ENCODE data around the gene SV2C. TPM values are rescaled to one million over a fixed set of nuclear protein-coding genes. Genes with fewer than 3 reads are reported as not detected.

Gene SV2C
- total RNA-seq, 1 experiment from 2014 or later = 0.09 TPM

DNA sequence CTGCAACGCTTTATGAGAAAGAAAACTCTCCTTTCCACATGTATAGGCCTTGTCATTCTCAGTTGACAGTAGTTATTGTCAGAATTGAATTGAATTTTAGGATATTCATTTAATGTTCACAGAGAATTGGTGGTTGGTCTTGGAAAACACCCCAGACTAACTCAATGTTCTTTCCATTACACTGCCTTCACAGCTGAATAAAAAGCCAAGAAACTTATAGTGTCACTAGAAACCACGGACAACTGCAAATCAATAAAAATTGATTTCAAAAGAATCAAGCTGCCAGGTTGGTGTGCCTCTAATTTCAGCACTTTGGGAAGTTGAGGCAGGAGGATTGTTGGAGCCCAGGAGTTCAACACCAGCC, 281.0 kb downstream of the SV2C start:
- POLR2A ChIA-PET = no interaction called here
- TF ChIP-seq, protein P1, sequence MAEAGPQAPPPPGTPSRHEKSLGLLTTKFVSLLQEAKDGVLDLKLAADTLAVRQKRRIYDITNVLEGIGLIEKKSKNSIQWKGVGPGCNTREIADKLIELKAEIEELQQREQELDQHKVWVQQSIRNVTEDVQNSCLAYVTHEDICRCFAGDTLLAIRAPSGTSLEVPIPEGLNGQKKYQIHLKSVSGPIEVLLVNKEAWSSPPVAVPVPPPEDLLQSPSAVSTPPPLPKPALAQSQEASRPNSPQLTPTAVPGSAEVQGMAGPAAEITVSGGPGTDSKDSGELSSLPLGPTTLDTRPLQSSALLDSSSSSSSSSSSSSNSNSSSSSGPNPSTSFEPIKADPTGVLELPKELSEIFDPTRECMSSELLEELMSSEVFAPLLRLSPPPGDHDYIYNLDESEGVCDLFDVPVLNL (CRISPR knock-in tag; IDR thresholded peaks at IDR 0.05; ENCODE audit: borderline replicate concordance, low read depth) = no peak
- TF ChIP-seq ZNF138 (CRISPR knock-in tag; conservative IDR thresholded peaks at IDR 0.05) (no peak), ZNF263 (CRISPR knock-in tag; IDR thresholded peaks at IDR 0.05; ENCODE audit: low read depth) (no peak), NR2C2 (CRISPR knock-in tag; IDR thresholded peaks at IDR 0.05) (no peak), SMAD3 (CRISPR knock-in tag; IDR thresholded peaks at IDR 0.05; ENCODE audit: borderline replicate concordance) (no peak), GRHL2 (CRISPR knock-in tag; IDR thresholded peaks at IDR 0.05; ENCODE audit: insufficient replicate concordance, severe bottlenecking) (no peak), PRRX2 (CRISPR knock-in tag; IDR thresholded peaks at IDR 0.05) (no peak), ZNF423 (CRISPR knock-in tag; IDR thresholded peaks at IDR 0.05) (no peak)
- TF ChIP-seq, protein P2, sequence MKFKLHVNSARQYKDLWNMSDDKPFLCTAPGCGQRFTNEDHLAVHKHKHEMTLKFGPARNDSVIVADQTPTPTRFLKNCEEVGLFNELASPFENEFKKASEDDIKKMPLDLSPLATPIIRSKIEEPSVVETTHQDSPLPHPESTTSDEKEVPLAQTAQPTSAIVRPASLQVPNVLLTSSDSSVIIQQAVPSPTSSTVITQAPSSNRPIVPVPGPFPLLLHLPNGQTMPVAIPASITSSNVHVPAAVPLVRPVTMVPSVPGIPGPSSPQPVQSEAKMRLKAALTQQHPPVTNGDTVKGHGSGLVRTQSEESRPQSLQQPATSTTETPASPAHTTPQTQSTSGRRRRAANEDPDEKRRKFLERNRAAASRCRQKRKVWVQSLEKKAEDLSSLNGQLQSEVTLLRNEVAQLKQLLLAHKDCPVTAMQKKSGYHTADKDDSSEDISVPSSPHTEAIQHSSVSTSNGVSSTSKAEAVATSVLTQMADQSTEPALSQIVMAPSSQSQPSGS (CRISPR knock-in tag; IDR thresholded peaks at IDR 0.05; ENCODE audit: borderline replicate concordance, low read depth) = no peak
- Mint-ChIP-seq H3K4me1 (peaks cover 28% of the 10 kb centered on the region), H3K4me3 (no peak overlapping the region), H3K36me3 (peaks cover 4% of the 10 kb centered on the region), H3K27me3 (ENCODE audit: low read depth) (no peaks in the 10 kb centered on the region), H3K9me3 (peaks cover 8% of the 10 kb centered on the region; the same call in 1 of the 2 replicates), H3K27ac (no peak overlapping the region)
- ATAC-seq (no peak), DNase-seq (ENCODE audit: low spot score) (no peak)
- CTCF ChIA-PET = interaction anchor here (1.3 kb wide), 1 partner anchor 39 kb away, joined by 3 read pairs; no protein-coding TSS in a partner anchor

DNA sequence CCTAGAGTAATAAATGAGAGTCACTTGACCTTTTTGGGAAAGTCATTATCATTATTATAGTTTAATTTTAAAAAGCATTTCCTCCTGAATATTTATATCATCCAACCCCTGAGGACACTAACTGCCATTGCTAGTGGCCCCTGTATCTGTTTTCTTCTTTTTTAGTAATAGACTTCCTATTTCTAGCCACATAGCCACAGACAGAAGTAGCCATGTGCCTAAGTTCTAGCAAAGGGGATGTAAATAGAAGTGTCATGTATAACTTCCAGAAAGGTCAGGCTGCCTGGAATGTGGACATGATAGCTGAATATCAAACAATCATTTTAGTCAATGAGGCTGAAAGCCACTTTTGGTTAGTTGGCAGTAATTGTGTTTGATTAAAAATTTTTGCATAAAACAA, 282.4 kb downstream of the SV2C start:
- no peak overlapping the region for H3K4me3 Mint-ChIP-seq
- TF ChIP-seq ZNF263 (CRISPR knock-in tag; IDR thresholded peaks at IDR 0.05; ENCODE audit: low read depth) = no peak
- TF ChIP-seq, protein P3, sequence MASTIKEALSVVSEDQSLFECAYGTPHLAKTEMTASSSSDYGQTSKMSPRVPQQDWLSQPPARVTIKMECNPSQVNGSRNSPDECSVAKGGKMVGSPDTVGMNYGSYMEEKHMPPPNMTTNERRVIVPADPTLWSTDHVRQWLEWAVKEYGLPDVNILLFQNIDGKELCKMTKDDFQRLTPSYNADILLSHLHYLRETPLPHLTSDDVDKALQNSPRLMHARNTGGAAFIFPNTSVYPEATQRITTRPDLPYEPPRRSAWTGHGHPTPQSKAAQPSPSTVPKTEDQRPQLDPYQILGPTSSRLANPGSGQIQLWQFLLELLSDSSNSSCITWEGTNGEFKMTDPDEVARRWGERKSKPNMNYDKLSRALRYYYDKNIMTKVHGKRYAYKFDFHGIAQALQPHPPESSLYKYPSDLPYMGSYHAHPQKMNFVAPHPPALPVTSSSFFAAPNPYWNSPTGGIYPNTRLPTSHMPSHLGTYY (CRISPR knock-in tag; IDR thresholded peaks at IDR 0.05) = no peak
- no peak for TF ChIP-seq MYBL2 (CRISPR knock-in tag; IDR thresholded peaks at IDR 0.05)
- TF ChIP-seq NR3C1 (CRISPR knock-in tag; conservative IDR thresholded peaks at IDR 0.05; ENCODE audit: low read depth) = no peak
- TF ChIP-seq, protein P4, sequence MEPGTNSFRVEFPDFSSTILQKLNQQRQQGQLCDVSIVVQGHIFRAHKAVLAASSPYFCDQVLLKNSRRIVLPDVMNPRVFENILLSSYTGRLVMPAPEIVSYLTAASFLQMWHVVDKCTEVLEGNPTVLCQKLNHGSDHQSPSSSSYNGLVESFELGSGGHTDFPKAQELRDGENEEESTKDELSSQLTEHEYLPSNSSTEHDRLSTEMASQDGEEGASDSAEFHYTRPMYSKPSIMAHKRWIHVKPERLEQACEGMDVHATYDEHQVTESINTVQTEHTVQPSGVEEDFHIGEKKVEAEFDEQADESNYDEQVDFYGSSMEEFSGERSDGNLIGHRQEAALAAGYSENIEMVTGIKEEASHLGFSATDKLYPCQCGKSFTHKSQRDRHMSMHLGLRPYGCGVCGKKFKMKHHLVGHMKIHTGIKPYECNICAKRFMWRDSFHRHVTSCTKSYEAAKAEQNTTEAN (CRISPR knock-in tag; IDR thresholded peaks at IDR 0.05) = no peak
- TF ChIP-seq, protein P5, sequence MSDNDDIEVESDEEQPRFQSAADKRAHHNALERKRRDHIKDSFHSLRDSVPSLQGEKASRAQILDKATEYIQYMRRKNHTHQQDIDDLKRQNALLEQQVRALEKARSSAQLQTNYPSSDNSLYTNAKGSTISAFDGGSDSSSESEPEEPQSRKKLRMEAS (CRISPR knock-in tag; IDR thresholded peaks at IDR 0.05) = no peak
- no peak for TF ChIP-seq GRHL2 (CRISPR knock-in tag; IDR thresholded peaks at IDR 0.05; ENCODE audit: insufficient replicate concordance, severe bottlenecking)
- TF ChIP-seq CREB1 (CRISPR knock-in tag; IDR thresholded peaks at IDR 0.05) = no peak
- no peak for TF ChIP-seq FOXJ3 (CRISPR knock-in tag; IDR thresholded peaks at IDR 0.05; ENCODE audit: borderline replicate concordance)
- TF ChIP-seq NFYB (CRISPR knock-in tag; conservative IDR thresholded peaks at IDR 0.05; ENCODE audit: low read depth) = no peak
- TF ChIP-seq, protein P6, sequence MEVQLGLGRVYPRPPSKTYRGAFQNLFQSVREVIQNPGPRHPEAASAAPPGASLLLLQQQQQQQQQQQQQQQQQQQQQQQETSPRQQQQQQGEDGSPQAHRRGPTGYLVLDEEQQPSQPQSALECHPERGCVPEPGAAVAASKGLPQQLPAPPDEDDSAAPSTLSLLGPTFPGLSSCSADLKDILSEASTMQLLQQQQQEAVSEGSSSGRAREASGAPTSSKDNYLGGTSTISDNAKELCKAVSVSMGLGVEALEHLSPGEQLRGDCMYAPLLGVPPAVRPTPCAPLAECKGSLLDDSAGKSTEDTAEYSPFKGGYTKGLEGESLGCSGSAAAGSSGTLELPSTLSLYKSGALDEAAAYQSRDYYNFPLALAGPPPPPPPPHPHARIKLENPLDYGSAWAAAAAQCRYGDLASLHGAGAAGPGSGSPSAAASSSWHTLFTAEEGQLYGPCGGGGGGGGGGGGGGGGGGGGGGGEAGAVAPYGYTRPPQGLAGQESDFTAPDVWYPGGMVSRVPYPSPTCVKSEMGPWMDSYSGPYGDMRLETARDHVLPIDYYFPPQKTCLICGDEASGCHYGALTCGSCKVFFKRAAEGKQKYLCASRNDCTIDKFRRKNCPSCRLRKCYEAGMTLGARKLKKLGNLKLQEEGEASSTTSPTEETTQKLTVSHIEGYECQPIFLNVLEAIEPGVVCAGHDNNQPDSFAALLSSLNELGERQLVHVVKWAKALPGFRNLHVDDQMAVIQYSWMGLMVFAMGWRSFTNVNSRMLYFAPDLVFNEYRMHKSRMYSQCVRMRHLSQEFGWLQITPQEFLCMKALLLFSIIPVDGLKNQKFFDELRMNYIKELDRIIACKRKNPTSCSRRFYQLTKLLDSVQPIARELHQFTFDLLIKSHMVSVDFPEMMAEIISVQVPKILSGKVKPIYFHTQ (CRISPR knock-in tag; IDR thresholded peaks at IDR 0.05) = no peak
- no peak for TF ChIP-seq SP1 (CRISPR knock-in tag; conservative IDR thresholded peaks at IDR 0.05)
- no peak for TF ChIP-seq TEAD4 (CRISPR knock-in tag; IDR thresholded peaks at IDR 0.05)
- TF ChIP-seq, protein P7, sequence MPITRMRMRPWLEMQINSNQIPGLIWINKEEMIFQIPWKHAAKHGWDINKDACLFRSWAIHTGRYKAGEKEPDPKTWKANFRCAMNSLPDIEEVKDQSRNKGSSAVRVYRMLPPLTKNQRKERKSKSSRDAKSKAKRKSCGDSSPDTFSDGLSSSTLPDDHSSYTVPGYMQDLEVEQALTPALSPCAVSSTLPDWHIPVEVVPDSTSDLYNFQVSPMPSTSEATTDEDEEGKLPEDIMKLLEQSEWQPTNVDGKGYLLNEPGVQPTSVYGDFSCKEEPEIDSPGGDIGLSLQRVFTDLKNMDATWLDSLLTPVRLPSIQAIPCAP (CRISPR knock-in tag; IDR thresholded peaks at IDR 0.05) = no peak
- peaks cover 4% of the 10 kb centered on the region for H3K36me3 Mint-ChIP-seq
- H3K4me1 Mint-ChIP-seq = peaks cover 21% of the 10 kb centered on the region
- H3K27me3 Mint-ChIP-seq (ENCODE audit: low read depth) = no peaks in the 10 kb centered on the region
- ChIA-PET CTCF (no interaction called here), POLR2A (no interaction called here)
- ATAC-seq (no peak), DNase-seq (ENCODE audit: low spot score) (no peak)
- H3K27ac Mint-ChIP-seq = no peak overlapping the region
- peaks cover 8% of the 10 kb centered on the region; the same call in 1 of the 2 replicates for H3K9me3 Mint-ChIP-seq
